HG02973 (cell line): ENCODE data around the gene DSTYK.

Experiments
- ATAC-seq: cut with Tn5 transposase; IDR thresholded peaks from one replicate; pipeline ENCODE4 v1.9.1; 2021; ENCODE audit warnings: moderate library complexity; ENCODE audit not compliant: unreplicated experiment

The DSTYK gene, protein sequence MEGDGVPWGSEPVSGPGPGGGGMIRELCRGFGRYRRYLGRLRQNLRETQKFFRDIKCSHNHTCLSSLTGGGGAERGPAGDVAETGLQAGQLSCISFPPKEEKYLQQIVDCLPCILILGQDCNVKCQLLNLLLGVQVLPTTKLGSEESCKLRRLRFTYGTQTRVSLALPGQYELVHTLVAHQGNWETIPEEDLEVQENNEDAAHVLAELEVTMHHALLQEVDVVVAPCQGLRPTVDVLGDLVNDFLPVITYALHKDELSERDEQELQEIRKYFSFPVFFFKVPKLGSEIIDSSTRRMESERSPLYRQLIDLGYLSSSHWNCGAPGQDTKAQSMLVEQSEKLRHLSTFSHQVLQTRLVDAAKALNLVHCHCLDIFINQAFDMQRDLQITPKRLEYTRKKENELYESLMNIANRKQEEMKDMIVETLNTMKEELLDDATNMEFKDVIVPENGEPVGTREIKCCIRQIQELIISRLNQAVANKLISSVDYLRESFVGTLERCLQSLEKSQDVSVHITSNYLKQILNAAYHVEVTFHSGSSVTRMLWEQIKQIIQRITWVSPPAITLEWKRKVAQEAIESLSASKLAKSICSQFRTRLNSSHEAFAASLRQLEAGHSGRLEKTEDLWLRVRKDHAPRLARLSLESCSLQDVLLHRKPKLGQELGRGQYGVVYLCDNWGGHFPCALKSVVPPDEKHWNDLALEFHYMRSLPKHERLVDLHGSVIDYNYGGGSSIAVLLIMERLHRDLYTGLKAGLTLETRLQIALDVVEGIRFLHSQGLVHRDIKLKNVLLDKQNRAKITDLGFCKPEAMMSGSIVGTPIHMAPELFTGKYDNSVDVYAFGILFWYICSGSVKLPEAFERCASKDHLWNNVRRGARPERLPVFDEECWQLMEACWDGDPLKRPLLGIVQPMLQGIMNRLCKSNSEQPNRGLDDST

DNA sequence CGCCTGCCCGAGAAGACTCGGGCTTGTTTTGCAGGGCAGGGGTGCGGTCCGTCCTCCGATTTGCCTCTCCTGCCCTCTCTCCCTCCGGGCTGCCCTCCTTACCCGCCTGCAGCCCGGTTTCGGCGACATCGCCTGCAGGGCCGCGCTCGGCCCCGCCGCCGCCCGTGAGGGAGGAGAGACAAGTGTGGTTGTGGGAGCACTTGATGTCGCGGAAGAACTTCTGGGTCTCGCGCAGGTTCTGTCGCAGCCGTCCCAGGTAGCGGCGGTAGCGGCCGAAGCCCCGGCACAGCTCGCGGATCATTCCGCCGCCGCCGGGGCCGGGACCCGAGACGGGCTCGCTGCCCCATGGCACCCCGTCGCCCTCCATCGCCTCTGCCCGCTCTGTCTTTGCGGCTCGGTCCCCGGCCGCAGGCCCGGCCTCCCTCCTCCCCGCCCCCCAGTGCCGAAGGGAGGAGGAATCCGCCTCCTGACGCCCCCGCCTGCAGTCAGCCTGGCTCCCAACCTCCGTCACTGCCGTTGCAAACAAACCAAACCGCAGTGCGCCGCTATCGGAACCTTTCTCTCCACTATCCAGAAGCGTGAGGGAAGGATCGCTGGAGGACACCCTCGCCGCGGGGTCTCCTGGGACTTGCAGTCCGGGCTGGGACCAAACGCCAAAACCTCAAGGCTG, at the start of gene DSTYK:
DSTYK (minus strand) TSS at position 534 of the 670 bp plus-strand sequence; CDS start at position 367, 167 bp downstream.
- ATAC-seq = peak; percentile 78

DNA sequence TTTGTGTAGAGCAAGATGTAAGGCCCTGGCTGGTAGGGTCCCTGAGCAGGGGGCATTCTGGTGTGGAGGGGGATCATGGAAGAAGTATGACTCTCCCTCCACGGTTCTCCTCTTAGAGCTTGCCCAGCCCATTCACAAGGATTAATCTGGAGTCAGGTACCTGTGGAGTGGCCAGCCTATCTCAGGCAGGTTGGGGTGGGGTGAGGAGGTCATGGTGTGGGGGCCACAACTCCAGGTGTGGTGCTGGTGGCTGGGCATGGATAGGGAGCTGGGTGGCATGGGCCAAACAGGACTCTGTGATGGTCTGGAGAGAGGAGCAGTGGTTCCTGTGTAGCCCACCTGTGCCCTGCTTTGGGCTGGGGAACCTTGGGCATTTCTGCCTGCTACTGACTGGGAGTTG, 48.5 kb upstream of the DSTYK start:
- ATAC-seq = no peak

GRCh38 chr1:205259324-205259832, 47.9 kb upstream of the DSTYK start:
- no peak for ATAC-seq

GRCh38 chr1:205258719-205259118, 47.2 kb upstream of the DSTYK start:
- no peak for ATAC-seq

GRCh38 chr1:205258261-205258691, 46.8 kb upstream of the DSTYK start:
- no peak for ATAC-seq

DNA sequence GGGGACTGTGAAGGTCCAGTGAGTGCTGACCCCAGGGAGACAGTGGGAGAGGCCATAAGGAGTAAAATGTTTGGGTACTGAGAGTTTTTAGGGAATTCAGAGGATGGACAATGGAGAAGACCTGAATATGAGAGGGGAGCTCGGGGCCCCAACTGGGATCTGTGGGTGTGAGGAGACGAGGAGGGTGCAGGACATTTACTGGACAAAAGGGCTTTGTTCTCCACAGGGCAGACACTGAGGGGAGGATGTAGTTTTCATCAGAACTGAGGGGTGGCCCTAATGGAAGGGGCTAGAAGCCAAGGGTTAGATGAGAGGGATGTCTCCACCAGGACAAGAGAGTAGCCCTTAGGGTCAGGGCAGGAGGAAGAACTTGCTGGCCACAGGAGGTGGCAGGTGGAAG, 46.2 kb upstream of the DSTYK start:
- no peak for ATAC-seq

DNA sequence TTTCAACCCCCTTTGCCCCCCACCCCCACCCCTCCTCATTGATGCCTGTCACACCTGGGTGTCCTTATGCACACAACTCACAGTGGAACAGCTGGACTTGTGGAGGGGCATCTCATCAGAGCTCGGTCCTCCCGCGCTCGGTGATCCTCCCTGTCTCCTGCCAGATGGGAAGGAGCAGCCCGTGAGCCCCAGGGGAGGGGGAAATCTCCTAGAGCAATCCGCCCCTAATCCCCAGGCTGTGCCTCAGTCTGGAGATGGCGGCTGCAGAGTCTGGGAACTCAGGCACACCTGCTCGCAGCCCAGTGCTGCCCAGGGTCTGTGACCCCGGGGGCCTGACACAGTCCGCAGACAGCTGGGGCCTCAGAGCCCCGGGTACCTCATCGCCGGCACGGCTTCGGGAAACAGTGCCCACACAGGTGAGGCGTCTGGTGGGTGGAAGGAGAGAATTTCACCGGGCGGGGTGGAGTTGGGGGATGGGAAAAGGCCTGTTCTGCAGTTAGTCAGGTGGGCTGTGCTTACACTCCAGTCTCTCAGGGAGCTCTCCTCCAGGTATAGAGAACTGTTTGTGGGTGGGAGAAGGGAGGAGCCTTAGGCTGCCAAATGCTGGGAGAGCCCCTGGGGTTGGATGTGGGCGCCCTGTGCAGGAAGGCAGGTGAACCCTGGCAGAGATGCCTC, 45.6 kb upstream of the DSTYK start:
- no peak for ATAC-seq

DNA sequence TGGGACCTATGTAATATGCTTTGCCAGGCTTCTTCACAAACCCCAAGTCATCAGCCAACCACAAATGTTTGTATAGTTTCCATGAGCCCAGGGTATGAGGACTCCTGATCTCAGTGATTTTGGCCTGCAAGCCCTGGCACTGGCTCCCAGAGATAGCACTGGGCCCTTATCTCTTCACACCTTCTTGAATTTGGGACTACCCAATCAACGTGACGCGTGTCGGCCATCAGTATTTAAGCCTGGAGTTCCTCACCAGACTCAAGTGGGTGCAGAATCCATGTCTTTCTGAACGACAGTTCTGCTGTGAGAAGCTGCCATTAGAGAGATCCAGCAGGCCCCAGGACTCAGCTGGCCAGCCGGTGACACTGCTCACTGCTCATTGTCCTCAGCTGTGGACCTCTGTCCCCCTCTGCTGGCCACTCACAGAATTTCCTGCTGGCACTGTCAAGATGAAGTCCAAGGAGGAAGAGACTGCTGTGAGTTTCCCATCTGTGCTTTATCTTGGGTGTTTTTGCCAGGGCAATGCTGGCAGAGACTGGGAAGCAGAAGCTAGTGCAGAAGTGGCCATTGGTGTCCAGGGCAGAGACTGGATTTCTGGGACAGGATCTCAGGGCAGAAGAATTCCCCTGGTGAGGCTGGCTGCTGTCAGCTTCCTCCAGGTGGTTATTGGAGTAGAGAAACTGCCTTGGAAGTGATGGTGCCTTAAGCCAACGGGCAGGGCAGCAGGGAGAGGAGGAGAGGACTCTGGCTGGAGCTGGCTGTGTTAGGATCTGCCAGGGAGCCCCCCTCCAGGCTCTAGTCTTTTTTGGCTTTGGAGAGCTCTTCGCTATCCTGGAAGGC, 44.7 kb upstream of the DSTYK start:
- ATAC-seq = no peak

DNA sequence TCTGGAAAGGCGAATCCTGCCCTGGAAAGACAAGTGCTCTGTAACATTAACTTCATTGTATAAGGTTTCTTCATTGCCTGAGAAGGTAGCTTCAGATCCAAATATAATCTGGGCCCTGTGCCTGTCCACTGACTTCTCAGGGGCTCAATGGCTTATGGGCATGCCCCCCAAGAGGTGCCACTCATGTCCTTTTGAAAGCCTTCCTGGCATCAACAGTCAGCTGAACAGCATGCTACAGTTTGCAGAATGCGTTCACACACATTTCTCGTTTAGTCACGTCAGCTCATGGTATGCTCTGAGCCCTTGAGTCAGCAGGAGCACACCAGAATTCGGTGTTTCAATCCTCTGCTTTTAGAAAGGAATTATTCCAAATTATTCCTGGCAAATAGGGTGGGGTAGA, 40.1 kb upstream of the DSTYK start:
- no peak for ATAC-seq

- no peak for ATAC-seq
Observed at GRCh38 chr1:205250699-205251098, 39.2 kb upstream of the DSTYK start.

- no peak for ATAC-seq
Observed at GRCh38 chr1:205249651-205250050, 38.1 kb upstream of the DSTYK start.

DNA sequence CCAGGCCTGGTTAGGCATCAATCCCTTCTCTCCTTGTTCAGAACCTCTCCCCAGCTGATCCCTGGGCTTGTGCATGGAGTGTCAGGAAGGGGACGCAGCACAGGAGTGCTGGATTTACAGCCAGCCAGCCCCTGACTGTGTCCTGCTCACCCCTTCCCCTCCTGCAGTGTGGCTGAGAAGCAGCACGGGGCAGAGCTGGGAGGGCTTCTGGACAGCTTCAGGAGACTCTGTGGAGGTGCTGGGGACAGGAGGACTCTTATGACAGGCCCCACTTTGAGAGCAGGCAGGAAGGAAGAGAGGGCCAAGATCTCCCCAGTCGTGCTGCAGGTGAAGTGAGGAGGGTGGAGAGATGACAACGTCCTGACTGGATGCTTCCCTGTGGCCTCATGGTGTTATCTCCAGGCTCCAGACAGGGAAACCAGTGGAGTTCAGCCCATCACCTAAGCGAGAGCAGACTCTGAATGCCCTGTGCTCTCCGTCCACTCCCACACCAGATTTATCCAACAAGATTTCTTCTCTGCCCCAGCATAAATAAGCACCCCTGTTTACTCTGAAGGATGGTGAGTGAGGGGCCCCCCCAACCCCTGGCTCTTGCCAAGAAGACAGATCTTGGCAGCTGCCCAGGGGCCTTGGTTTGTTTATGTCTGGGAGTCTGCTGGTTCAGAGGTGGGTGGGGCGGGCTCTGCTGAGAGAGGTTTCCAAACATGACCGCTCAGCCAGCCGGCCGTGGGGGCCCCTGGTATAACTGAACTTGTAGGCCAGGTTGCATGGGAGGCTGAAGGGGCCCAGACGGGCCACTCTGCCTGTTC, 37.5 kb upstream of the DSTYK start:
- no peak for ATAC-seq

DNA sequence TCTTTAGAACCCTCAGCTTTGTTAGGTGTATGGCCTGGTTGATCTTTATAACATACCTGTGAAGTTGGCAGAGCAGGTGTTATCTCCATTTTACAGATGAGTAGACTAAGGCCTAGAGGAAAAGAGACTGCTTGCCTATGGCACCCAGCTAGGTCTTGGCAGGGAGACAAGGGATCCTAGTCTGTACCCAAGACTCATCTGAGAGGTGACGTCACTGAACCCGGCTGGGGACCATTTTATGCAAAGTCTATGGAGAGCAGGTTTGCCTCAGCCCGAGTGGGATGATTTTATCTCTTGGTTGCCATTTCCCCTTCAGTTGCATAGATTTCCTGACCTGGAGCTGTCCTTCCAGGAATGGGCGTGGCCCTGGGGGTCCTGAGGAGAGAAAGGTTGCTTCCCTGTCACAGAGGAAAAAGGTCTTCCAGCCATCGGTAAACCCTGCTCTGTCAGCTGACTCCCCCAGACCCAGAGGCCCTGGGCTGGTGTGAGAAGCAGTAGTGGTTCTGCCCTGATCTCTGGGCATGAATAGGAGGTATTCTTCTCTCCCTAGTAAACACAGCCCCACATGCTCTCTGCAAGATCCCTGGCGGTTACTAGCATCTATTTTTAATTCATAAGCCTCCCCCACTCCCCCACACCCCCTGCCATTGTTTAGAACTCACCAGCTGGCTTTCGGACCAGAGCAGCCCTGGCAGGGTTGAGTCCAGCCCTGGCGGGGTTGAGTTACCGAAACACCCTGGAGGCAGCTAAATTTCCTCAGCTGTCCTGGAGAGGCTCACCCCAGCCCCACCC, 35.8 kb upstream of the DSTYK start:
- ATAC-seq = no peak

DNA sequence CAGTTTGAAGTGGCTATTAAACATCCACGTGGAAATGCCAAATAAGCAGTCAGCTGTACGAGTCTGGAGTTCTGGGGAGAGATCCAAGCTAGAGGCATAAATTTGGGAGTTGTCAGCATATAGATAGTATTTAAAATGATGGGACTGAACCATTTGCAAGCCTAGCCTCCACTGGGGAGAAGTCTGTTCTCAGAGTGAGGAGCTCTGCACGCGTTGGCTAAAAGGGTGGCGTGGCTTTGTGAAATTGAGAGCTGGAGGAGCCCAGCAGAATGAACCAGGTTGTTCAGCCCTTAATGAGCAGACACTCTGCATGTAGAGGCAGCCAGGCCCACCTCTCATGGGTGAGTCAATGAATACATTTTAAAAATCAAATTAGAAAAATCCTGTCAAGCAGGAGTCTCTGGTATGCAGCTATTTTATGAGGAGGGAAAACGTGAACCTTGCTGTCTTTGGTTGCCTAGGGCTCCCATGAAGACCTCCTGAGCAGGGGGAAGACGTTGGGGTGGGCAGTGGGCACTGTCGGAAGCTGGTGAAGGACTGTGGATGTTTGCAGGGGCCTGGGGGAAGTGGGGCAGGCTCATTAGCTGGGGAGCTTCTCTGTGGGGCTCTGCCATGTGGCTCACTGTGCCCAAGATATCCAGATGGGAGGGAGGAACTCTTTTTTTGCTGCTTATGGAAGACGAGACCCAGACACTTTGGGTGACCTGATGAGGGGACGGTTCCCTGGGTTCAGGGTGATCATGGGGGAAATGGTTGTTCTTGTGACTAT, 35.0 kb upstream of the DSTYK start:
- ATAC-seq = no peak

GRCh38 chr1:205245096-205245495, 33.6 kb upstream of the DSTYK start:
- no peak for ATAC-seq

DNA sequence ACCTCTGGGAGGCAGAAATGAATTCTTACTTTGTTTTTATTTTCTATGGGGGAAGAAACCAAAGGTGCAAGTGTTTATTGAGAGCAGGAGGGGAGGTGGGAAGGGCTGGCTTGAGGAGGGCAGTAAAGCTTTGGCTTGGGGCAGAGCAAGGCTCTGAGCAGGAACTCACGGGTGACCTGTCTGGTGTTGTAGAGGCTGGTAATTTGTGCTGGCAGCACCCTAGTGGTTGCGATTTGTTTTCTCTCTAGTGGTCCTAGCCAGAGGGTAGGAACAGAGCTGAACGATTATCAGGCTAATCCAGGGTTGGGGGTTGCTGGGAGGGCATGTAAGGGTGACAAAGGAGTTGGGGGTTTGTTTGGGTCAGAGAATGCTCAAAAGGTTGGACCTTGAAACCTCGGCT, 32.9 kb upstream of the DSTYK start:
- ATAC-seq = no peak
